Spleen (tissue), 11 donors: ENCODE results near the gene SIRT3. TPM values are rescaled to one million over a fixed set of nuclear protein-coding genes. Genes with fewer than 3 reads are reported as not detected.
"Not testable (repeated sequence)": the region's sequence is repeated elsewhere in the genome, so short reads cannot be mapped to it uniquely, and the experiment has no call there.

Source experiments
- DNase-seq: peaks from one replicate; pipeline ENCODE4 v3.0.0-alpha.2; 2020
- H3K27ac ChIP-seq, 8 donors: fragments of 200-600 bp; sonication (generic) in 7 of 8; 1 replicate in 4 of 8; 2 replicates in 4 of 8; pipeline versions ENCODE4 v1.5.0 to v1.8.0; 2016 to 2021; ENCODE audit warnings: inconsistent platforms in 4 of 8, mild to moderate bottlenecking in 4 of 8, moderate library complexity in 1 of 8
- H3K27me3 ChIP-seq, 7 donors: fragments of 200-600 bp; sonication (generic) in 6 of 7; replicated peaks in 1 of 7; 1 replicate in 4 of 7; 2 replicates in 3 of 7; pipeline versions ENCODE4 v1.5.0 to v1.8.0; 2016 to 2021; ENCODE audit warnings: inconsistent platforms in 3 of 7, mild to moderate bottlenecking in 1 of 7
- H3K36me3 ChIP-seq, 6 donors: fragments of 200-600 bp; sonication (generic) in 5 of 6; 1 replicate in 4 of 6; 2 replicates in 2 of 6; pipeline versions ENCODE4 v1.5.0 to v1.8.0; 2016 to 2021; ENCODE audit warnings: inconsistent platforms in 2 of 6
- H3K4me1 ChIP-seq, 6 donors: fragments of 200-600 bp; sonication (generic) in 5 of 6; 1 replicate in 3 of 6; 2 replicates in 3 of 6; pipeline versions ENCODE4 v1.5.0 to v1.8.0; 2016 to 2021; ENCODE audit warnings: inconsistent platforms in 3 of 6
- H3K4me3 ChIP-seq, 8 donors: fragments of 200-600 bp; sonication (generic) in 7 of 8; 1 replicate in 4 of 8; 2 replicates in 4 of 8; pipeline versions ENCODE4 v1.5.0 to v1.8.0; 2016 to 2021; ENCODE audit warnings: inconsistent platforms in 4 of 8, mild to moderate bottlenecking in 4 of 8, moderate library complexity in 2 of 8
- H3K9me3 ChIP-seq, 8 donors: fragments of 200-600 bp; sonication (generic) in 7 of 8; 1 replicate in 4 of 8; 2 replicates in 4 of 8; pipeline versions ENCODE4 v1.5.0 to v1.8.0; 2016 to 2021; ENCODE audit warnings: inconsistent platforms in 4 of 8
- CTCF ChIP-seq, 11 experiments: fragments of 200-600 bp in 7 of 11; fragments of 450-650 bp in 4 of 11; sonication (generic) in 4 of 11; IDR thresholded peaks in 8 of 11; conservative IDR thresholded peaks in 3 of 11; 1 replicate in 7 of 11; 2 replicates in 4 of 11; pipeline versions ENCODE4 v1.4.0 to v1.8.0; 2016 to 2021; ENCODE audit warnings: antibody characterized with exemption in 11 of 11, inconsistent platforms in 4 of 11, mild to moderate bottlenecking in 1 of 11
- POLR2A ChIP-seq, 3 donors: fragments of 450-650 bp; IDR thresholded peaks; one replicate each; pipeline ENCODE4 v1.5.1; 2017; ENCODE audit warnings: antibody characterized with exemption in 3 of 3, mild to moderate bottlenecking in 1 of 3
- POLR2AphosphoS5 ChIP-seq, 3 donors: sonication (generic); formaldehyde crosslinking; IDR thresholded peaks; one replicate each; pipeline ENCODE4 v1.5.1; 2017; ENCODE audit warnings: antibody characterized with exemption in 3 of 3
- WGBS, 5 donors: extraction: QIAGEN DNeasy Blood & Tissue Kit in 3 of 5; methylation state at CpG; one replicate each; pipeline versions ENCODE4 v1.1.5 to v1.1.7; 2013 to 2018; 5-methylcytosine and 5-hydroxymethylcytosine counted together
- intact Hi-C: fragments of 100-400 bp; cut with DNase I; formaldehyde crosslinking; loops from one replicate; pipeline ENCODE4 v1.15.0; 2023; ENCODE audit warnings: low total_unique reads
- polyA plus RNA-seq, 3 donors: library from polyadenylated mRNA; stranded (reverse); fragments of 200-250 nt; gene quantifications; one replicate each; pipeline ENCODE4 v1.2.1, GENCODE V29; 2013
- total RNA-seq, 7 donors: library from RNA; depleted of rRNA in 3 of 7; stranded (reverse); fragments of >200 nt in 3 of 7; fragmentation: NEBNext Ultra II Directional in 4 of 7; extraction: Animal tissue kit (Norgen Biotek cat#: 25700) in 4 of 7; gene quantifications; one replicate each; pipeline versions ENCODE4 v1.1.0 to v1.2.1, GENCODE V29; 2016 to 2021
- donor health status: healthy with polysubstance abuse.
- donor health status: DM: no; HTN: no; CAD: no; lungs with moderate emphysema.
- donor health status: DM: no; HTN: no; CAD: no.
- donor health status: Bipolar disorder and iron deficiency.
- donor health status: healthy.
- donor health status: DM: no; HTN: no; CAD: no.
- donor health status: DM: yes; HTN: yes; CAD: no.

The SIRT3 gene
- total and polyA plus RNA-seq, 10 donors = 11.9 to 28.8 (median 17.5) TPM

DNA sequence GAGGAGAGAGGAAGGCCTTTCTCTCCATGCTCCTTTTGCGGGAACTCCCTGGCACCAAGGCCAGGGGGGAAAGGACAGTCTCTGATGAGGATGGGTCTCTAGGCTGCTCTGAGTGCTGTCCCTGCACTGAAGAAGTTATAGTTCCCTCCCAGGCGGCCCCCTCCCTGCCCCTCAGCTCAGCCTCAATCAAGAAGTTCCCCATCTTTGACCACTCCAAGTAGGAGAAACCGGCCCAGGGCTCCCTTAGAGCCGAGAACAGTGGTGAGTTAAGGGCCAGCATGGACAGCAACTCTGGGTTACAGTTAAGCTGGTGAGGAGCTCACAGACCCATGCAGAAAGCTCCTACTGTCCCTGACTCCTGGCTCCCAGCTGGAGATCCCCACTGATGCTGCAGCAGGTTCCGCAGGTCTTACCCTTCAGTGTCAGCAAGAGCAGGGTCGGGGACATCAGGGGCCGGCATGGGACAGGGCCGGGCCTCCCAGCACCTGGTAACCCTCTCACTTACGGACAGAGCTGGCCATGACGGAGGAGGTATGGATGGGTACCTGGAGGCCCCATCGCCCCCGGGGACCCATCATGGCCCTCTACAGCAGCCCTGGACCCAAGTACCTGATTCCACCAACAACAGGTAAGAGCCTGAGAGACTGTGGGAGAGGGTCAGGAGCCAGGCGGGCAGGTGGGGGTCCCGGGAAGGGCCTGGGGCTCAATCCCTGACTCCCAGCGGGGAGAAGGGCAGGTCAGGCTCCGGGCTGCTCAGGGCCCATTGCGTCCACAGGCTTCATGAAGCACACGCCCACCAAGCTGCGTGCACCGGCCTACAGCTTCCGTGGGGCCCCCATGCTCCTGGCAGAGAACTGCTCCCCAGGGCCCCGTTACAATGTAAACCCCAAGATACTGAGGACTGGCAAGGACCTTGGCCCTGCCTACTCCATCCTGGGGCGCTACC is 39.1 kb downstream of the SIRT3 start:
- Histone ChIP-seq H3K4me3 (no peak overlapping the region), H3K4me1 (peaks cover 0 to 16% (median 9%) of the 10 kb centered on the region in 6 donors), H3K27ac (no peak overlapping the region), H3K9me3 (no peaks in the 10 kb centered on the region), H3K36me3 (peaks cover 0 to 22% (median 8%) of the 10 kb centered on the region in 6 donors), H3K27me3 (no peaks in the 10 kb centered on the region)
- WGBS, 5 donors = 82 to 90% (median 87%) methylated on average over 5 to 23 of the region's 23 CpGs
- no peak for DNase-seq
- peak in 1 of 3 donors; percentile 34 for TF ChIP-seq POLR2AphosphoS5 (IDR thresholded peaks at IDR 0.05)
- TF ChIP-seq POLR2A (IDR thresholded peaks at IDR 0.05) = no peak
- intact Hi-C loops = no loop called here

GRCh38 chr11:193481-193880 is 42.7 kb downstream of the SIRT3 start:
- H3K4me1 ChIP-seq, H3K27ac ChIP-seq, H3K27me3 ChIP-seq, H3K36me3 ChIP-seq, H3K4me3 ChIP-seq, H3K9me3 ChIP-seq, intact Hi-C loops: not testable (repeated sequence)
- 72 to 83% (median 75%) methylated on average over 5 of the region's 5 CpGs for WGBS, 5 donors
- peak; percentile 71 for DNase-seq

- H3K27me3 ChIP-seq, H3K4me3 ChIP-seq, intact Hi-C loops, H3K27ac ChIP-seq, DNase-seq, H3K4me1 ChIP-seq, H3K9me3 ChIP-seq, H3K36me3 ChIP-seq: not testable (repeated sequence)
- WGBS, 5 donors = 80 to 100% (median 85%) methylated on average over 2 to 6 of the region's 11 CpGs; no CpG with 5 or more reads in 1 of the 5 donors
Observed at GRCh38 chr11:192674-193128, 43.4 kb downstream of the SIRT3 start, which contains the start of gene SCGB1C1. TSS of gene SCGB1C1 (plus strand) at chr11:193078. CDS start at chr11:193100, 22 bp downstream.

- H3K9me3 ChIP-seq, H3K4me3 ChIP-seq, intact Hi-C loops, H3K4me1 ChIP-seq, H3K27me3 ChIP-seq, H3K27ac ChIP-seq, H3K36me3 ChIP-seq: not testable (repeated sequence)
- DNase-seq = peak; percentile 76
- peak in 10 of 11 experiments; percentile 13 to 65 (median 31) for TF ChIP-seq CTCF (IDR thresholded peaks at IDR 0.05 in 8 of 11, conservative IDR thresholded peaks at IDR 0.05 in 3 of 11)
- WGBS, 5 donors = 13 to 29% (median 22%) methylated on average over 4 to 7 of the region's 8 CpGs
Observed at GRCh38 chr11:191490-192478, 44.4 kb downstream of the SIRT3 start.

DNA sequence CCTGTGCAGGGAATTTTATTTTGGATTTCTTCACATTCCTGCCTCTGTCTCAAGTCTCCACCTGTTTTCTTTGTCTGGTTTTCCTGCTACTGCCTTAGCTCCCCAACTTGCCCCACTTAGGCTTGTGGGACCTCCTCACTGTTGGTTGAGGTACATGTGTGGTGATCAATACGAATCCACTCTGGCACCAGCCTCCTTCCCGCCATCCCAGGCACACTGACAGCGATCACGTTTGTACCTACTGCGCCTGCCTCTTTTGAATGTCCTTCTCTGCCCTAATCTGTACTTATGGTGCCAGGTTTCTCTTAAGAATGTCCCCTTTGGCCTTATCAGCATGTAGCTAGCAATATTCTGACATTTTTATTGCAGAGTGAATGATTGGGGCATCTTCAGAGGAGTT is 45.6 kb downstream of the SIRT3 start:
- intact Hi-C loops, H3K36me3 ChIP-seq, H3K9me3 ChIP-seq, H3K27ac ChIP-seq, H3K27me3 ChIP-seq, DNase-seq, H3K4me1 ChIP-seq, H3K4me3 ChIP-seq: not testable (repeated sequence)
- 77 to 84% (median 80%) methylated on average over 5 of the region's 5 CpGs for WGBS, 5 donors
